OCI-LY3 (cell line): Measurements from ENCODE around the gene DPYSL4.

Source experiments
- CTCF ChIP-seq: fragments of 200-600, 300-600 bp; sonication (generic); IDR thresholded peaks from 2 replicates; pipeline ENCODE4 v1.5.1; 2014; ENCODE audit warnings: antibody characterized with exemption, low read length, low read depth
- EZH2phosphoT487 ChIP-seq: fragments of 200-600 bp; shearing (Covaris generic); IDR thresholded peaks from 2 replicates; pipeline ENCODE4 v1.6.1; 2018; ENCODE audit warnings: antibody characterized with exemption, mixed run types, low read depth

GRCh38 chr10:132252412-132252811 is 65.7 kb downstream of the DPYSL4 start:
- no peak for TF ChIP-seq CTCF
- no peak for TF ChIP-seq EZH2phosphoT487
